Ishikawa (cell line): ENCODE results near the gene NTN1.

Experiments
- CEBPB ChIP-seq: IDR thresholded peaks from 2 replicates; pipeline ENCODE4 v1.6.1; 2012
- CREB1 ChIP-seq: IDR thresholded peaks from 2 replicates; pipeline ENCODE4 v1.6.1; 2012; ENCODE audit warnings: low read depth
- EGR1 ChIP-seq: IDR thresholded peaks from 2 replicates; pipeline ENCODE4 v1.6.1; 2012
- EP300 ChIP-seq: IDR thresholded peaks from 2 replicates; pipeline ENCODE4 v1.6.1; 2012; ENCODE audit warnings: borderline replicate concordance
- FOXM1 ChIP-seq: IDR thresholded peaks from 2 replicates; pipeline ENCODE4 v1.6.1; 2012; ENCODE audit warnings: low read depth, borderline replicate concordance
- MAX ChIP-seq: IDR thresholded peaks from 2 replicates; pipeline ENCODE4 v1.6.1; 2012
- NFIC ChIP-seq: IDR thresholded peaks from 2 replicates; pipeline ENCODE4 v1.6.1; 2012
- RAD21 ChIP-seq: IDR thresholded peaks from 2 replicates; pipeline ENCODE4 v1.6.1; 2012; ENCODE audit warnings: low read depth
- REST ChIP-seq: IDR thresholded peaks from 2 replicates; pipeline ENCODE4 v1.6.1; 2012; ENCODE audit warnings: low read depth, mild to moderate bottlenecking
- TAF1 ChIP-seq: IDR thresholded peaks from 2 replicates; pipeline ENCODE4 v1.6.1; 2012; ENCODE audit warnings: low read depth, mild to moderate bottlenecking
- TCF12 ChIP-seq: IDR thresholded peaks from 2 replicates; pipeline ENCODE4 v1.6.1; 2012; ENCODE audit warnings: low read depth
- TEAD4 ChIP-seq: IDR thresholded peaks from 2 replicates; pipeline ENCODE4 v1.6.1; 2012
- USF1 ChIP-seq: IDR thresholded peaks from 2 replicates; pipeline ENCODE4 v1.6.1; 2012
- YY1 ChIP-seq: IDR thresholded peaks from 2 replicates; pipeline ENCODE4 v1.6.1; 2012; ENCODE audit warnings: low read depth
- ZBTB7A ChIP-seq: IDR thresholded peaks from 2 replicates; pipeline ENCODE4 v1.6.1; 2012; ENCODE audit warnings: low read depth

NTN1 gene

GRCh38 chr17:9185688-9186284 lies 164.5 kb downstream of the NTN1 start:
- TF ChIP-seq REST: no peak
- no peak for TF ChIP-seq YY1
- TF ChIP-seq TEAD4: no peak
- TF ChIP-seq MAX: no peak
- no peak for TF ChIP-seq FOXM1
- TF ChIP-seq USF1: no peak
- TF ChIP-seq ZBTB7A: no peak
- no peak for TF ChIP-seq TAF1
- no peak for TF ChIP-seq TCF12
- no peak for TF ChIP-seq CEBPB
- TF ChIP-seq RAD21: no peak
- TF ChIP-seq EP300: no peak
- TF ChIP-seq EGR1: no peak
- TF ChIP-seq CREB1: no peak
- no peak for TF ChIP-seq NFIC

GRCh38 chr17:9187828-9188227 lies 166.5 kb downstream of the NTN1 start:
- TF ChIP-seq CREB1 (no peak), EGR1 (no peak), MAX (no peak), YY1 (no peak), NFIC (no peak), FOXM1 (no peak), TCF12 (no peak), EP300 (no peak), CEBPB (no peak), USF1 (no peak), TEAD4 (no peak), ZBTB7A (no peak), RAD21 (no peak), REST (no peak), TAF1 (no peak)

- TF ChIP-seq CREB1: no peak
- no peak for TF ChIP-seq ZBTB7A
- TF ChIP-seq TEAD4: no peak
- no peak for TF ChIP-seq CEBPB
- no peak for TF ChIP-seq EGR1
- TF ChIP-seq RAD21: no peak
- TF ChIP-seq YY1: no peak
- TF ChIP-seq MAX: no peak
- TF ChIP-seq REST: no peak
- TF ChIP-seq TAF1: no peak
- no peak for TF ChIP-seq FOXM1
- TF ChIP-seq USF1: no peak
- no peak for TF ChIP-seq EP300
- no peak for TF ChIP-seq TCF12
- TF ChIP-seq NFIC: no peak
These were observed 167.1 kb downstream of the NTN1 start for GRCh38 chr17:9188367-9188766.
